HCT116 (cell line): ENCODE measurements around the gene COL4A1. TPM values are rescaled to one million over a fixed set of nuclear protein-coding genes. Genes with fewer than 3 reads are reported as not detected.

Experiments
- ATAC-seq: fragments of 200-7000 bp; cut with Tn5 transposase; 2 replicates; pipeline ENCODE4 v1.9.1; 2020; ENCODE audit warnings: mild to moderate bottlenecking, moderate library complexity
- BruUV-seq: library from RNA; stranded (reverse); fragments of 400-500 nt; replicated peaks from 2 replicates; lab custom pipeline; 2021; lab: Mats Ljungman, UMichigan
- CTCF ChIA-PET: fragments of 300-600 bp; sonication (Branson Sonifier 250); formaldehyde crosslinking; loops from one replicate; lab custom pipeline; 2021; ENCODE audit warnings: antibody characterized with exemption; lab: Charles Lee
- POLR2A ChIA-PET: fragments of 300-600, 350-600 bp; sonication (Branson Sonifier 250); formaldehyde crosslinking; loops from one replicate; lab custom pipeline; 2021; ENCODE audit warnings: antibody characterized with exemption; lab: Charles Lee
- RAD21 ChIA-PET, 2 experiments: fragments of 300-600 bp; sonication (Branson Sonifier 250); formaldehyde crosslinking; loops; one replicate each; lab custom pipeline; 2023; ENCODE audit warnings: low total read pairs in 2 of 2; ENCODE audit not compliant: uncharacterized antibody in 2 of 2, unreplicated experiment in 2 of 2, low non-redundant PET in 1 of 2; lab: Charles Lee
- DNase-seq: peaks from one replicate; pipeline ENCODE4 v3.0.0-alpha.2; 2010; ENCODE audit warnings: low read depth, low spot score
- H2AFZ ChIP-seq: fragments of 200-600 bp; shearing (Covaris generic), sonication (generic); 2 replicates; pipeline ENCODE4 v1.6.1; 2017; ENCODE audit warnings: low read depth, mixed run types, mixed read lengths, antibody characterized with exemption, low read length; ENCODE audit not compliant: poor library complexity, severe bottlenecking
- H3K27ac ChIP-seq: 2 replicates; pipeline ENCODE4 v1.5.1; 2012; ENCODE audit warnings: low read depth, low read length
- H3K27me3 ChIP-seq: fragments of 200-600 bp; sonication (generic); 2 replicates; pipeline ENCODE4 v1.6.1; 2016; ENCODE audit warnings: mixed run types, low read length, mixed read lengths; ENCODE audit not compliant: insufficient read depth
- H3K36me3 ChIP-seq, 2 experiments: fragments of 200-500 bp in 1 of 2; fragments of 200-600 bp in 1 of 2; sonication (Bioruptor generic) in 1 of 2; sonication (generic) in 1 of 2; 2 replicates each; pipeline versions ENCODE4 v1.5.1 to v1.6.1; 2014 to 2016; ENCODE audit warnings: low read length in 2 of 2, inconsistent platforms in 1 of 2, mixed read lengths in 1 of 2, mixed run types in 1 of 2; ENCODE audit not compliant: insufficient read depth in 2 of 2, control insufficient read depth in 1 of 2
- H3K4me1 ChIP-seq, 2 experiments: fragments of 200-600 bp in 1 of 2; sonication (generic) in 1 of 2; 2 replicates each; pipeline versions ENCODE4 v1.5.1 to v1.6.1; 2012 to 2017; ENCODE audit warnings: low read length in 2 of 2, inconsistent platforms in 1 of 2, mild to moderate bottlenecking in 1 of 2, mixed read lengths in 1 of 2, mixed run types in 1 of 2, moderate library complexity in 1 of 2; ENCODE audit not compliant: insufficient read depth in 2 of 2, control insufficient read depth in 1 of 2
- H3K4me2 ChIP-seq: fragments of 200-600 bp; sonication (generic); 2 replicates; pipeline ENCODE4 v1.6.1; 2017; ENCODE audit warnings: mixed run types, low read length, mixed read lengths
- H3K4me3 ChIP-seq, 2 experiments: fragments of 200-600 bp in 1 of 2; sonication (generic) in 1 of 2; replicated peaks in 1 of 2; 2 replicates each; pipeline ENCODE4 v1.5.1; 2011 to 2016; ENCODE audit warnings: low read length in 2 of 2, control low read depth in 1 of 2, low read depth in 1 of 2, mild to moderate bottlenecking in 1 of 2, mixed read lengths in 1 of 2, mixed run types in 1 of 2
- H3K79me2 ChIP-seq: fragments of 200-600 bp; sonication (generic); 2 replicates; pipeline ENCODE4 v1.6.1; 2017; ENCODE audit warnings: mild to moderate bottlenecking, mixed run types, low read length, moderate library complexity, mixed read lengths; ENCODE audit not compliant: insufficient read depth
- H3K9ac ChIP-seq: fragments of 200-600 bp; sonication (generic); 2 replicates; pipeline ENCODE4 v1.6.1; 2016; ENCODE audit warnings: low read length, mixed read lengths
- H3K9me2 ChIP-seq: fragments of 200-600 bp; sonication (generic), shearing (Covaris generic); 2 replicates; pipeline ENCODE4 v1.6.1; 2017; ENCODE audit warnings: mixed run types, mild to moderate bottlenecking, moderate library complexity; ENCODE audit not compliant: insufficient read depth
- H3K9me3 ChIP-seq, 2 experiments: fragments of 200-500 bp in 1 of 2; fragments of 200-600 bp in 1 of 2; sonication (Bioruptor generic) in 1 of 2; sonication (generic) in 1 of 2; 2 replicates each; pipeline ENCODE4 v1.6.1; 2014 to 2017; ENCODE audit warnings: low read length in 2 of 2, mixed read lengths in 2 of 2, inconsistent platforms in 1 of 2, low read depth in 1 of 2, mild to moderate bottlenecking in 1 of 2, mixed run types in 1 of 2, moderate library complexity in 1 of 2; ENCODE audit not compliant: control insufficient read depth in 1 of 2, insufficient read depth in 1 of 2
- H4K20me1 ChIP-seq: fragments of 200-600 bp; sonication (generic), shearing (Covaris generic); 2 replicates; pipeline ENCODE4 v1.6.1; 2017; ENCODE audit warnings: mixed run types, mild to moderate bottlenecking, moderate library complexity; ENCODE audit not compliant: insufficient read depth
- CEBPB ChIP-seq: IDR thresholded peaks from 2 replicates; pipeline ENCODE4 v1.6.1; 2012; ENCODE audit warnings: low read depth
- EGR1 ChIP-seq: IDR thresholded peaks from 2 replicates; pipeline ENCODE4 v1.6.1; 2012; ENCODE audit warnings: low read depth
- ELF1 ChIP-seq: IDR thresholded peaks from 2 replicates; pipeline ENCODE4 v1.6.1; 2012; ENCODE audit warnings: low read depth, borderline replicate concordance
- FOSL1 ChIP-seq: IDR thresholded peaks from 2 replicates; pipeline ENCODE4 v1.6.1; 2012; ENCODE audit warnings: low read depth
- JUND ChIP-seq: IDR thresholded peaks from 2 replicates; pipeline ENCODE4 v1.6.1; 2012
- POLR2A ChIP-seq: IDR thresholded peaks from 2 replicates; pipeline ENCODE4 v1.7.0; 2011; ENCODE audit warnings: borderline replicate concordance; ENCODE audit not compliant: insufficient read depth, insufficient read length; ENCODE audit errors: extremely low read depth
- POLR2AphosphoS5 ChIP-seq: IDR thresholded peaks from 2 replicates; pipeline ENCODE4 v1.6.1; 2011; ENCODE audit warnings: mild to moderate bottlenecking, low read depth, low read length, moderate library complexity
- RAD21 ChIP-seq: IDR thresholded peaks from 2 replicates; pipeline ENCODE4 v1.6.1; 2012; ENCODE audit warnings: low read depth, mild to moderate bottlenecking
- SIN3A ChIP-seq: IDR thresholded peaks from 2 replicates; pipeline ENCODE4 v1.6.1; 2012; ENCODE audit warnings: low read depth
- SP1 ChIP-seq: IDR thresholded peaks from 2 replicates; pipeline ENCODE4 v1.6.1; 2012; ENCODE audit warnings: low read depth
- YY1 ChIP-seq: IDR thresholded peaks from 2 replicates; pipeline ENCODE4 v1.6.1; 2011; ENCODE audit warnings: low read length, low read depth, moderate library complexity, mild to moderate bottlenecking; ENCODE audit not compliant: insufficient replicate concordance; ENCODE audit errors: extremely low read depth
- intact Hi-C: fragments of 100-400 bp; cut with micrococcal nuclease; formaldehyde crosslinking; loops from 2 replicates; pipeline ENCODE4 v1.10.0; 2022
- total RNA-seq: library from RNA; stranded (reverse); gene quantifications from one replicate; pipeline ENCODE4 v1.2.1, GENCODE V29; 2021; ENCODE audit not compliant: unreplicated experiment
- TF ChIP-seq, protein P1 (sequence below): IDR thresholded peaks from 2 replicates; pipeline ENCODE4 v1.6.1; 2012
- TF ChIP-seq, protein P2 (sequence below), 3 experiments: fragments of 200-600 bp in 1 of 3; sonication (generic) in 1 of 3; IDR thresholded peaks in 2 of 3; conservative IDR thresholded peaks in 1 of 3; 2 replicates each; pipeline ENCODE4 v1.5.1; 2012 to 2017; ENCODE audit warnings: low read depth in 2 of 3, low read length in 2 of 3, antibody characterized with exemption in 1 of 3, borderline replicate concordance in 1 of 3, control low read depth in 1 of 3, mild to moderate bottlenecking in 1 of 3, mixed read lengths in 1 of 3, mixed run types in 1 of 3, moderate library complexity in 1 of 3; ENCODE audit not compliant: insufficient read depth in 1 of 3
- TF ChIP-seq, protein P3 (sequence below): IDR thresholded peaks from 2 replicates; pipeline ENCODE4 v1.6.1; 2012
- TF ChIP-seq, protein P4 (sequence below): IDR thresholded peaks from 2 replicates; pipeline ENCODE4 v1.6.1; 2011; ENCODE audit warnings: mild to moderate bottlenecking, low read length, moderate library complexity; ENCODE audit not compliant: insufficient replicate concordance; ENCODE audit errors: extremely low read depth

The COL4A1 gene
- total RNA-seq, 1 experiment from 2014 or later: 0.57 TPM

DNA sequence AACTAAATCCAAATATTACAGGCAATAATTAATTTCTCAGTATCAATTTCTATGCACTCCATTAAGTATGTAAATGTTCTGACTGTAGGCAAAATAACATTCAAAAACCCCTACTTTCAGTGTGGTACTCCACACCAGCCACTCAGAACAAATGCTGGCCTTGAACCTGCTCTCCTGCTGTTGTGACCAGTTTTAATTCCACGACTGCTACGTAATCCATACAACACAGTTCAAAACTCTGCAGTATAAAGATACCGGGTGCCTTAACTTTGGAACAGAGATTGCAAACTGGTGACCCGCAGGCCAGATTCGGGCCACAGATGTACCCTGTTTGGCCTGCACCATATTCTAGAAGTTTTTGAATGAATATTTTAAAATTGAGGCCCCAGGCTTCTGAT, 30.4 kb downstream of the COL4A1 start (continued):
- TF ChIP-seq, protein P1, sequence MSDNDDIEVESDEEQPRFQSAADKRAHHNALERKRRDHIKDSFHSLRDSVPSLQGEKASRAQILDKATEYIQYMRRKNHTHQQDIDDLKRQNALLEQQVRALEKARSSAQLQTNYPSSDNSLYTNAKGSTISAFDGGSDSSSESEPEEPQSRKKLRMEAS: no peak
- no peak for TF ChIP-seq ELF1

DNA sequence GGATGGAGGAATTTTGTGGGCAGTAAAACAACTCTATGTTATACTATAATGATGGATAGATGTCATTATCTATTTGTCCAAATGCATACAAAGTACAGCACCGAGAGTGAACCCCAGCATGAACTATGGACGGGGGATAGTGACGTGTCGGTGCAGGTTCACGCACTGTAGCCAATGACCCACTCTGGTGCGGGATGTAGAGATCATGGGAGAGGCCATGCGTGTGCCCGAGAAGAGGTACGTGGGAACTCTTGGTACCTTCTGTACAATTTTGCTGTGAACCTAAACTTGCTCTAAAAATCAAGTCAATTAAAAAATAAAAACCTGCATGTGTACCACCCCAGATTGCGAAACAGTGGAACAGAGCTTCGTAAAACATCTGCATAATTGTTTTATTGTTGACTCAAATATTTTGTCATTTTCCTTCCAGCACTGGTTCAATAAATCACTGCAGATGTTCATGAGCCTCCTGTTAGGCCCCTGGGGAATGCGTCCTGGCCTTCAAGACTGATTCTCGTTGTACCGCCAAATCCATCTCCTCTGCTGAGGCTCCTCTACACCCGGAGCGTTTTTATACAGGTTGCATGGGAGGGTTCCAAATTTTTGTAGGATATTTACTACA, 30.9 kb downstream of the COL4A1 start:
- BruUV-seq: no TSS peak
- intact Hi-C loops: no loop called here
- no peaks in the 10 kb centered on the region for H3K79me2 ChIP-seq
- no peak overlapping the region for H3K4me3 ChIP-seq
- H3K9me3 ChIP-seq: no peaks in the 10 kb centered on the region
- H3K4me2 ChIP-seq: no peak overlapping the region
- H3K4me1 ChIP-seq: no peaks in the 10 kb centered on the region
- H3K36me3 ChIP-seq: no peaks in the 10 kb centered on the region
- no peak overlapping the region for H2AFZ ChIP-seq
- POLR2A ChIA-PET: no interaction called here
- no peak for TF ChIP-seq SP1
- TF ChIP-seq, protein P2, sequence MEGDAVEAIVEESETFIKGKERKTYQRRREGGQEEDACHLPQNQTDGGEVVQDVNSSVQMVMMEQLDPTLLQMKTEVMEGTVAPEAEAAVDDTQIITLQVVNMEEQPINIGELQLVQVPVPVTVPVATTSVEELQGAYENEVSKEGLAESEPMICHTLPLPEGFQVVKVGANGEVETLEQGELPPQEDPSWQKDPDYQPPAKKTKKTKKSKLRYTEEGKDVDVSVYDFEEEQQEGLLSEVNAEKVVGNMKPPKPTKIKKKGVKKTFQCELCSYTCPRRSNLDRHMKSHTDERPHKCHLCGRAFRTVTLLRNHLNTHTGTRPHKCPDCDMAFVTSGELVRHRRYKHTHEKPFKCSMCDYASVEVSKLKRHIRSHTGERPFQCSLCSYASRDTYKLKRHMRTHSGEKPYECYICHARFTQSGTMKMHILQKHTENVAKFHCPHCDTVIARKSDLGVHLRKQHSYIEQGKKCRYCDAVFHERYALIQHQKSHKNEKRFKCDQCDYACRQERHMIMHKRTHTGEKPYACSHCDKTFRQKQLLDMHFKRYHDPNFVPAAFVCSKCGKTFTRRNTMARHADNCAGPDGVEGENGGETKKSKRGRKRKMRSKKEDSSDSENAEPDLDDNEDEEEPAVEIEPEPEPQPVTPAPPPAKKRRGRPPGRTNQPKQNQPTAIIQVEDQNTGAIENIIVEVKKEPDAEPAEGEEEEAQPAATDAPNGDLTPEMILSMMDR (IDR thresholded peaks at IDR 0.05 in 2 of 3, conservative IDR thresholded peaks at IDR 0.05 in 1 of 3; ENCODE audit: borderline replicate concordance in 1 of 3, insufficient read depth in 1 of 3, low read depth in 2 of 3, low read length in 2 of 3): no peak
- no peak for TF ChIP-seq POLR2AphosphoS5
- TF ChIP-seq, protein P3, sequence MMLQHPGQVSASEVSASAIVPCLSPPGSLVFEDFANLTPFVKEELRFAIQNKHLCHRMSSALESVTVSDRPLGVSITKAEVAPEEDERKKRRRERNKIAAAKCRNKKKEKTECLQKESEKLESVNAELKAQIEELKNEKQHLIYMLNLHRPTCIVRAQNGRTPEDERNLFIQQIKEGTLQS: no peak
- no peak for TF ChIP-seq CEBPB
- TF ChIP-seq, protein P4, sequence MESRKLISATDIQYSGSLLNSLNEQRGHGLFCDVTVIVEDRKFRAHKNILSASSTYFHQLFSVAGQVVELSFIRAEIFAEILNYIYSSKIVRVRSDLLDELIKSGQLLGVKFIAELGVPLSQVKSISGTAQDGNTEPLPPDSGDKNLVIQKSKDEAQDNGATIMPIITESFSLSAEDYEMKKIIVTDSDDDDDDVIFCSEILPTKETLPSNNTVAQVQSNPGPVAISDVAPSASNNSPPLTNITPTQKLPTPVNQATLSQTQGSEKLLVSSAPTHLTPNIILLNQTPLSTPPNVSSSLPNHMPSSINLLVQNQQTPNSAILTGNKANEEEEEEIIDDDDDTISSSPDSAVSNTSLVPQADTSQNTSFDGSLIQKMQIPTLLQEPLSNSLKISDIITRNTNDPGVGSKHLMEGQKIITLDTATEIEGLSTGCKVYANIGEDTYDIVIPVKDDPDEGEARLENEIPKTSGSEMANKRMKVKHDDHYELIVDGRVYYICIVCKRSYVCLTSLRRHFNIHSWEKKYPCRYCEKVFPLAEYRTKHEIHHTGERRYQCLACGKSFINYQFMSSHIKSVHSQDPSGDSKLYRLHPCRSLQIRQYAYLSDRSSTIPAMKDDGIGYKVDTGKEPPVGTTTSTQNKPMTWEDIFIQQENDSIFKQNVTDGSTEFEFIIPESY: no peak
- no peak for TF ChIP-seq YY1
- TF ChIP-seq RAD21: no peak
- TF ChIP-seq EGR1: no peak
- TF ChIP-seq SIN3A: no peak
- TF ChIP-seq JUND: no peak
- no peak for TF ChIP-seq FOSL1
- TF ChIP-seq POLR2A: no peak
- no peak overlapping the region for H3K27ac ChIP-seq
- no peak overlapping the region for H3K9ac ChIP-seq
- no peaks in the 10 kb centered on the region for H4K20me1 ChIP-seq
- no peaks in the 10 kb centered on the region for H3K9me2 ChIP-seq
- RAD21 ChIA-PET: no interaction called here
- DNase-seq (no peak), ATAC-seq (no peak)
- H3K27me3 ChIP-seq: peaks cover 19% of the 10 kb centered on the region; the same call in 1 of the 2 replicates
- CTCF ChIA-PET: no interaction called here
